ENCODE measurements around the gene TRIO.

- no peak for TF ChIP-seq RAD21 (IDR thresholded peaks at IDR 0.05; ENCODE audit: insufficient read depth, low read depth, low read length)
- TF ChIP-seq CTCF (IDR thresholded peaks at IDR 0.05 in 2 of 3, conservative IDR thresholded peaks at IDR 0.05 in 1 of 3; ENCODE audit: control insufficient read depth in 2 of 3, extremely low read depth in 1 of 3, insufficient read depth in 1 of 3, low read depth in 3 of 3, low read length in 3 of 3) = no peak
- no peak for TF ChIP-seq CEBPZ (IDR thresholded peaks at IDR 0.05; ENCODE audit: low read depth, low read length)
These were observed 123.0 kb downstream of the TRIO start for GRCh38 chr5:14266171-14266570.
